Upper lobe of left lung (tissue), 6 donors: ENCODE data around the gene GTF2IRD1. TPM values are rescaled to one million over a fixed set of nuclear protein-coding genes. Genes with fewer than 3 reads are reported as not detected.

Experiments used
- ATAC-seq, 2 donors: fragments of 200-7000 bp; cut with Tn5 transposase; one replicate each; pipeline ENCODE4 v1.9.1; 2022; ENCODE audit warnings: mild to moderate bottlenecking in 2 of 2, moderate library complexity in 2 of 2; ENCODE audit not compliant: low FRiP score in 2 of 2
- DNase-seq, 2 donors: peaks; one replicate each; pipeline ENCODE4 v3.0.0-alpha.2; 2019 to 2020
- H3K27ac ChIP-seq, 4 donors: fragments of 200-600 bp; sonication (generic); one replicate each; pipeline ENCODE4 v1.5.1; 2016 to 2019
- H3K27me3 ChIP-seq, 4 donors: fragments of 200-600 bp; sonication (generic); one replicate each; pipeline ENCODE4 v1.5.1; 2017 to 2019
- H3K36me3 ChIP-seq, 4 donors: fragments of 200-600 bp; sonication (generic); one replicate each; pipeline ENCODE4 v1.5.1; 2016 to 2019
- H3K4me1 ChIP-seq, 4 donors: fragments of 200-600 bp; sonication (generic); one replicate each; pipeline ENCODE4 v1.5.1; 2018 to 2019
- H3K4me3 ChIP-seq, 4 donors: fragments of 200-600 bp; sonication (generic); one replicate each; pipeline ENCODE4 v1.5.1; 2017 to 2019; ENCODE audit warnings: mild to moderate bottlenecking in 2 of 4, moderate library complexity in 1 of 4
- H3K9me3 ChIP-seq, 4 donors: fragments of 200-600 bp; sonication (generic); one replicate each; pipeline ENCODE4 v1.5.1; 2018 to 2019
- EP300 ChIP-seq, 4 donors: sonication (generic); formaldehyde crosslinking; IDR thresholded peaks; one replicate each; pipeline ENCODE4 v1.5.1; 2017; ENCODE audit warnings: antibody characterized with exemption in 4 of 4, control low read depth in 2 of 4
- POLR2A ChIP-seq, 4 donors: fragments of 450-650 bp; IDR thresholded peaks; one replicate each; pipeline ENCODE4 v1.5.1; 2016 to 2017; ENCODE audit warnings: antibody characterized with exemption in 4 of 4, mild to moderate bottlenecking in 2 of 4
- POLR2AphosphoS5 ChIP-seq, 2 donors: sonication (generic); formaldehyde crosslinking; IDR thresholded peaks; one replicate each; pipeline ENCODE4 v1.5.1; 2017; ENCODE audit warnings: antibody characterized with exemption in 2 of 2
- WGBS, 2 donors: methylation state at CpG; one replicate each; pipeline ENCODE4 v1.1.5; 2017 to 2018; 5-methylcytosine and 5-hydroxymethylcytosine counted together
- total RNA-seq, 6 donors: library from RNA; depleted of rRNA in 4 of 6; stranded (reverse); fragments of >200 nt in 4 of 6; gene quantifications; one replicate each; pipeline versions ENCODE4 v1.1.0 to v1.2.1, GENCODE V29; 2016 to 2021
- TF ChIP-seq, protein P1 (sequence below), 6 experiments: fragments of 450-650 bp in 4 of 6; fragments of 200-600 bp in 2 of 6; sonication (generic) in 2 of 6; IDR thresholded peaks; one replicate each; pipeline ENCODE4 v1.5.1; 2016 to 2019; ENCODE audit warnings: antibody characterized with exemption in 6 of 6
- donor health status: DM: no; HTN: no; CAD: no; lungs with moderate emphysema.
- donor health status: DM: no; HTN: yes; CAD: no; lungs with severe emphysema.

GTF2IRD1 gene
- total RNA-seq, 6 donors from 2014 or later: 16.4 to 41.9 (median 28.1) TPM

DNA sequence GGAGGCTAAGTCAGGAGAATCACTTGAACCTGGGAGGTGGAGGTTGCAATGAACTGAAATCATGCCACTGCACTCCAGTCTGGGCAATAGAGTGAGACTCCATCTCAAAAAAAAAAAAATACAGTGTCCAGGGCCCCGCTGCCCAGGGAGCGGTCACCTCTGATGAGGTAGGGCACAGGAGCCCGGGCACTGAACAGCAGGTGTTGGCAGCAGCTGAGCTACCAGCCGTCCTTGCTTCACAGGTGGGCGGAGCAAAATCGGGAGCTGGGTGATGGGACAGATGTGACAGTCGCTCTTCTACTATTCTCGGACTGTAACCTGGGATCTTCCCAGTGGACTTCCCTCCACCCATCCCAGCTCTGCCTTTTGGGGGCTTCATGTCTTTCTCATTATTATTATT is 49.4 kb downstream of the GTF2IRD1 start:
- H3K4me1 ChIP-seq: peaks cover 0 to 8% (median 3%) of the 10 kb centered on the region in 4 donors
- no peak overlapping the region for H3K27ac ChIP-seq
- no peak for ATAC-seq

DNA sequence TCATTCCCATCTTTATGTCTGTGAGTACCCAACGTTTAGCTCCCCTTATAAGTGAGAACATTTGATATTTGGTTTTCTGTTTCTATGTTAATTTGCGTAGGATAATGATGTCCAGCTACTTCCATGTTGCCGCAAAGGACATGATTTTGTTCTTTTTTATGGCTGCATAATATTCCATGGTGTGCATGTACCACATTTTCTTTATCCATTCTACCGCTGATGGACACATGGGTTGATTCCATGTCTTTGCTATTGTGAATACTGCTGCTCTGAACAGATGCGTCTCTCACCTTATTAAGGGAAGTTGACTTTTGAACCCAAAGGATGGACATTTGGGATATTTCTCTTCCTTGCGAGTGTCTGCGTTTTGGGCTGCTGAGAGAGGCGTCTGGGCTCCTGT is 50.2 kb downstream of the GTF2IRD1 start:
- DNase-seq: no peak
- no peak for ATAC-seq
- 97 to 98% methylated on average over 7 to 8 of the region's 8 CpGs for WGBS, 2 donors

More for the DNA sequence above, 49.4 kb downstream of the GTF2IRD1 start:
- H3K36me3 ChIP-seq: no peaks in the 10 kb centered on the region
- H3K4me3 ChIP-seq: no peak overlapping the region
- H3K27me3 ChIP-seq: no peaks in the 10 kb centered on the region
- no peaks in the 10 kb centered on the region for H3K9me3 ChIP-seq
- TF ChIP-seq, protein P1, sequence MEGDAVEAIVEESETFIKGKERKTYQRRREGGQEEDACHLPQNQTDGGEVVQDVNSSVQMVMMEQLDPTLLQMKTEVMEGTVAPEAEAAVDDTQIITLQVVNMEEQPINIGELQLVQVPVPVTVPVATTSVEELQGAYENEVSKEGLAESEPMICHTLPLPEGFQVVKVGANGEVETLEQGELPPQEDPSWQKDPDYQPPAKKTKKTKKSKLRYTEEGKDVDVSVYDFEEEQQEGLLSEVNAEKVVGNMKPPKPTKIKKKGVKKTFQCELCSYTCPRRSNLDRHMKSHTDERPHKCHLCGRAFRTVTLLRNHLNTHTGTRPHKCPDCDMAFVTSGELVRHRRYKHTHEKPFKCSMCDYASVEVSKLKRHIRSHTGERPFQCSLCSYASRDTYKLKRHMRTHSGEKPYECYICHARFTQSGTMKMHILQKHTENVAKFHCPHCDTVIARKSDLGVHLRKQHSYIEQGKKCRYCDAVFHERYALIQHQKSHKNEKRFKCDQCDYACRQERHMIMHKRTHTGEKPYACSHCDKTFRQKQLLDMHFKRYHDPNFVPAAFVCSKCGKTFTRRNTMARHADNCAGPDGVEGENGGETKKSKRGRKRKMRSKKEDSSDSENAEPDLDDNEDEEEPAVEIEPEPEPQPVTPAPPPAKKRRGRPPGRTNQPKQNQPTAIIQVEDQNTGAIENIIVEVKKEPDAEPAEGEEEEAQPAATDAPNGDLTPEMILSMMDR (IDR thresholded peaks at IDR 0.05): no peak
- TF ChIP-seq POLR2AphosphoS5 (IDR thresholded peaks at IDR 0.05): no peak
- TF ChIP-seq POLR2A (IDR thresholded peaks at IDR 0.05): no peak
- DNase-seq: no peak
- WGBS, 2 donors: 94 to 97% methylated on average over 8 of the region's 8 CpGs

DNA sequence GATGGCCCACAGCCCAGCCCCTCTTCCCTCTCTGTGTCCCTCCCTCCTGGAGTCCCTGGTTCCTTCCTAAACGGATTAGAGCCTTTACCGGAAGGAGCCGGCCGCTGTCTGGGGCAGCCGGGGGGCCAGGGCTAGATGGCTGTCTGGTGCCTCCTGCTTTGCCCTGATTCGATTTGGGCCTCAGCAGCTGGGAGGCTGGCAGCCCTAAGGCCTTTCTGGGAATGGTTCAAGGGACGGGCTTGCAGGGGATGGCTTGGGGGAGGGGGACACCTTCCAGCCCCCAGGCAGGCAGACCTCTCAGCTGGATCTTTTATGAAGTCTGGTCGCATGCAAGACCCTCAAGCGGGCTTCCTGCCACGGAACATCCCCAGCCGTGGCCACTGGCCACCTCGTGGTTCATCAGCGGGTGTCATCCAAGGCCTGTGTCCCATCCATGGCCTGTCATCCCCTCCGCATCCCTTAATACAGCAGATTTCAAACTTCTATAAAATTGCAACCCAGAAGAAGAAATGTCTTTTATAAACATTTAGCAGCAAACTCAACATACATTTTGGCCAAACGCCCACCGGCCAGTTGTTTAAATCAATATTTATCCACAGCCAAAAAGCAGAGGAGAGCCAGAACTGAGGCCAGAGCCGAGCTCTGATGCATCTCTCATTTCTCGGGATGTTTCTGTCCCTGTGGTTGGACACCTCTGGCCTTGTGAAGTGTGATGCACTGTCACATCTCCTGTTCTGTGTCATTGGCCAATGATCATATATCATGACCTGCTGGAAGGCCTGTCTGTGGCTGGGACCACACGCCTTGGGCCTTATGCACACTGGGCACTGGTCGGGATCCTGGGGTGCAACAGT is 52.0 kb downstream of the GTF2IRD1 start:
- TF ChIP-seq, protein P1 (IDR thresholded peaks at IDR 0.05): no peak
- no peak for TF ChIP-seq POLR2A (IDR thresholded peaks at IDR 0.05)
- no peak for TF ChIP-seq EP300 (IDR thresholded peaks at IDR 0.05)
- no peak for TF ChIP-seq POLR2AphosphoS5 (IDR thresholded peaks at IDR 0.05)
- Histone ChIP-seq H3K9me3 (no peaks in the 10 kb centered on the region), H3K36me3 (peaks cover 0 to 6% (median 0%) of the 10 kb centered on the region in 4 donors), H3K27ac (no peak overlapping the region), H3K4me1 (peaks cover 0 to 8% (median 3%) of the 10 kb centered on the region in 4 donors), H3K27me3 (no peaks in the 10 kb centered on the region), H3K4me3 (no peak overlapping the region)
- 76% methylated on average over 13 to 19 of the region's 20 CpGs for WGBS, 2 donors
- no peak for DNase-seq
- no peak for ATAC-seq

More for the DNA sequence above, 50.2 kb downstream of the GTF2IRD1 start:
- Histone ChIP-seq H3K9me3 (no peaks in the 10 kb centered on the region), H3K27me3 (no peaks in the 10 kb centered on the region), H3K36me3 (no peaks in the 10 kb centered on the region), H3K4me1 (peaks cover 0 to 8% (median 3%) of the 10 kb centered on the region in 4 donors), H3K27ac (no peak overlapping the region), H3K4me3 (no peak overlapping the region)
- TF ChIP-seq POLR2A (IDR thresholded peaks at IDR 0.05): no peak
- TF ChIP-seq POLR2AphosphoS5 (IDR thresholded peaks at IDR 0.05): no peak
- TF ChIP-seq, protein P1 (IDR thresholded peaks at IDR 0.05): no peak
- TF ChIP-seq EP300 (IDR thresholded peaks at IDR 0.05): no peak

DNA sequence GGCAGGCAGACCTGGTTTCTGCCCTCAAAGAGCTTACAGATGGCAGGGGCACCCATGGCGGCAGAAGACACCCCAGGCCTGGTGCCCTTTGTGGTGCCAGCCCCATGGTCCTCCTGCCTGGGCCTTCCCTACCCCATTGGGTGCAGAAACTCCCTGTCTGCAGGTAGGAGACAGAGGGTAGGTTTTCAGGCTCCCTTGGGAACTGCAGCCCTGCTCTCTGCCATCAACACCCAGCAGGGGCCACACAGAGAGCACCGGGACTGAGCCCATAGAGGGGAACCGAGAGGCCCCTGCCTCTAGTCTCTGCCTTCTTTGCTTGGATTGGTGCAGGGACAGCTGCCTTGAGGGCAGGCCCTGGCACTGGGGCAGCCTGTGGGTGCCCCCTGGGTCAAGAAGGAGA is 52.6 kb downstream of the GTF2IRD1 start:
- no peak for ATAC-seq
- TF ChIP-seq POLR2AphosphoS5 (IDR thresholded peaks at IDR 0.05) (no peak), POLR2A (IDR thresholded peaks at IDR 0.05) (no peak), EP300 (IDR thresholded peaks at IDR 0.05) (no peak)
- TF ChIP-seq, protein P1 (IDR thresholded peaks at IDR 0.05): no peak
- WGBS, 2 donors: 87% methylated on average over 2 of the region's 3 CpGs; no CpG with 5 or more reads in 1 of the 2 donors

More for the DNA sequence above, 52.6 kb downstream of the GTF2IRD1 start:
- H3K9me3 ChIP-seq: no peaks in the 10 kb centered on the region
- peaks cover 0 to 6% (median 1%) of the 10 kb centered on the region in 4 donors for H3K36me3 ChIP-seq
- DNase-seq: no peak
- no peak overlapping the region for H3K4me3 ChIP-seq
- H3K27me3 ChIP-seq: no peaks in the 10 kb centered on the region
- H3K4me1 ChIP-seq: peaks cover 0 to 3% (median 1%) of the 10 kb centered on the region in 4 donors
- H3K27ac ChIP-seq: no peak overlapping the region
